K562 (cell line): ENCODE results near the gene STK11. TPM values are rescaled to one million over a fixed set of nuclear protein-coding genes. Genes with fewer than 3 reads are reported as not detected.

ENCODE experiments used
- CHCHD3 ChIP-seq: fragments of 250-450 bp; sonication (Bioruptor Pico); IDR thresholded peaks from 2 replicates; pipeline ENCODE4 v2.1.2; 2022; ENCODE audit warnings: mild to moderate bottlenecking
- ELF2 ChIP-seq: fragments of 250-450 bp; sonication (Bioruptor Pico); IDR thresholded peaks from 2 replicates; pipeline ENCODE4 v1.5.0; 2021; ENCODE audit warnings: mild to moderate bottlenecking
- ETS2 ChIP-seq: IDR thresholded peaks from 2 replicates; pipeline ENCODE4 v1.6.1; 2016; ENCODE audit warnings: borderline replicate concordance, missing genetic modification characterization, mild to moderate bottlenecking, moderate library complexity, missing compliant biosample characterization; ENCODE audit not compliant: poor library complexity, severe bottlenecking
- GTF2E2 ChIP-seq: fragments of 200-800 bp; sonication (Bioruptor generic); IDR thresholded peaks from 2 replicates; pipeline ENCODE4 v1.6.1; 2016; ENCODE audit warnings: missing genetic modification characterization, missing compliant biosample characterization
- MYC ChIP-seq, 2 experiments: fragments of 250-450 bp in 1 of 2; sonication (Bioruptor Pico) in 1 of 2; IDR thresholded peaks; 2 replicates each; pipeline versions ENCODE4 v1.5.1 to v1.6.1; 2012 to 2021; ENCODE audit warnings: low read depth in 2 of 2, borderline replicate concordance in 1 of 2, improper control_type of control experiment in 1 of 2, low read length in 1 of 2, mild to moderate bottlenecking in 1 of 2, moderate library complexity in 1 of 2
- PCBP2 ChIP-seq: fragments of 200-400 bp; formaldehyde crosslinking; IDR thresholded peaks from 2 replicates; pipeline ENCODE4 v1.6.1; 2018; ENCODE audit warnings: low read length, low read depth, mild to moderate bottlenecking, moderate library complexity; ENCODE audit not compliant: poor library complexity, severe bottlenecking
- POLR2AphosphoS2 ChIP-seq: IDR thresholded peaks from 2 replicates; pipeline ENCODE4 v1.6.1; 2012; ENCODE audit warnings: low read length, improper control_type of control experiment
- POLR2G ChIP-seq: fragments of 200-400 bp; formaldehyde crosslinking; IDR thresholded peaks from 2 replicates; pipeline ENCODE4 v1.6.1; 2017; ENCODE audit warnings: low read depth, mild to moderate bottlenecking, antibody characterized with exemption, low read length, moderate library complexity
- PRMT5 ChIP-seq: sonication (generic); formaldehyde crosslinking; IDR thresholded peaks from 2 replicates; pipeline ENCODE4 v1.5.0; 2020; ENCODE audit warnings: missing genetic modification reagents
- RUNX1 ChIP-seq: sonication (generic); IDR thresholded peaks from 2 replicates; pipeline ENCODE4 v1.6.1; 2016; ENCODE audit warnings: antibody characterized with exemption, low read depth
- SAFB2 ChIP-seq: fragments of 200-400 bp; formaldehyde crosslinking; IDR thresholded peaks from 2 replicates; pipeline ENCODE4 v1.6.1; 2018; ENCODE audit warnings: borderline replicate concordance, low read length, low read depth, moderate library complexity; ENCODE audit not compliant: severe bottlenecking
- SETDB1 ChIP-seq: IDR thresholded peaks from one replicate; pipeline ENCODE4 v1.6.1; 2012; ENCODE audit warnings: low read length, control low read depth, inconsistent platforms
- SMARCA4 ChIP-seq: fragments of 450-650 bp; IDR thresholded peaks from 2 replicates; pipeline ENCODE4 v1.6.1; 2016
- TGIF2 ChIP-seq: sonication (generic); formaldehyde crosslinking; IDR thresholded peaks from 2 replicates; pipeline ENCODE4 v1.8.1; 2022; ENCODE audit warnings: mild to moderate bottlenecking, missing genetic modification reagents, moderate library complexity
- ZNF174 ChIP-seq: fragments of 250-450 bp; sonication (Bioruptor Pico); IDR thresholded peaks from 2 replicates; pipeline ENCODE4 v1.4.0; 2020; ENCODE audit warnings: mild to moderate bottlenecking
- ZNF384 ChIP-seq: IDR thresholded peaks from 2 replicates; pipeline ENCODE4 v1.6.1; 2012; ENCODE audit warnings: low read depth, low read length, improper control_type of control experiment
- ZNF76 ChIP-seq: fragments of 250-450 bp; sonication (Bioruptor Pico); IDR thresholded peaks from 2 replicates; pipeline ENCODE4 v1.4.0; 2020; ENCODE audit warnings: mild to moderate bottlenecking, moderate library complexity, borderline replicate concordance
- polyA plus RNA-seq, 8 experiments: library from polyadenylated mRNA; depleted of rRNA in 4 of 8; stranded (reverse) in 5 of 8; unstranded in 3 of 8; fragments of >200 nt; fragmentation: Nextera tagmentation in 2 of 8; fragmentation: Illumina TruSeq in 1 of 8; extraction: Ambion mirVana in 2 of 8; extraction: Trizol in 1 of 8; gene quantifications; 2 replicates each; pipeline versions ENCODE4 v1.2.1 to v1.2.3, GENCODE V29; 2011 to 2014; ENCODE audit warnings: inconsistent platforms in 1 of 8, missing spikeins in 1 of 8
- total RNA-seq, 7 experiments: library from RNA; depleted of rRNA in 6 of 7; stranded (reverse); fragments of >200 nt in 6 of 7; fragmentation: Illumina TruSeq in 2 of 7; extraction: Trizol in 2 of 7; gene quantifications; 2 replicates each; pipeline versions ENCODE4 v1.2.1 to v1.2.3, GENCODE V29; 2011 to 2021; ENCODE audit warnings: low replicate concordance in 1 of 7
- TF ChIP-seq, protein P1 (sequence below), 2 experiments: IDR thresholded peaks in 1 of 2; conservative IDR thresholded peaks in 1 of 2; 2 replicates each; pipeline ENCODE4 v1.6.1; 2016; ENCODE audit warnings: low read depth in 2 of 2, mild to moderate bottlenecking in 1 of 2, missing compliant biosample characterization in 1 of 2, missing genetic modification characterization in 1 of 2, moderate library complexity in 1 of 2
- TF ChIP-seq, protein P2 (sequence below): fragments of 450-650 bp; IDR thresholded peaks from 2 replicates; pipeline ENCODE4 v1.6.1; 2017; ENCODE audit warnings: antibody characterized with exemption, mild to moderate bottlenecking

STK11 gene
- total and polyA plus RNA-seq, 9 of the 15 experiments (the other 6 are each of a cell fraction or from before 2014, with no cell fraction given), result 0.15 to 96.5 (median 31.7) TPM

DNA sequence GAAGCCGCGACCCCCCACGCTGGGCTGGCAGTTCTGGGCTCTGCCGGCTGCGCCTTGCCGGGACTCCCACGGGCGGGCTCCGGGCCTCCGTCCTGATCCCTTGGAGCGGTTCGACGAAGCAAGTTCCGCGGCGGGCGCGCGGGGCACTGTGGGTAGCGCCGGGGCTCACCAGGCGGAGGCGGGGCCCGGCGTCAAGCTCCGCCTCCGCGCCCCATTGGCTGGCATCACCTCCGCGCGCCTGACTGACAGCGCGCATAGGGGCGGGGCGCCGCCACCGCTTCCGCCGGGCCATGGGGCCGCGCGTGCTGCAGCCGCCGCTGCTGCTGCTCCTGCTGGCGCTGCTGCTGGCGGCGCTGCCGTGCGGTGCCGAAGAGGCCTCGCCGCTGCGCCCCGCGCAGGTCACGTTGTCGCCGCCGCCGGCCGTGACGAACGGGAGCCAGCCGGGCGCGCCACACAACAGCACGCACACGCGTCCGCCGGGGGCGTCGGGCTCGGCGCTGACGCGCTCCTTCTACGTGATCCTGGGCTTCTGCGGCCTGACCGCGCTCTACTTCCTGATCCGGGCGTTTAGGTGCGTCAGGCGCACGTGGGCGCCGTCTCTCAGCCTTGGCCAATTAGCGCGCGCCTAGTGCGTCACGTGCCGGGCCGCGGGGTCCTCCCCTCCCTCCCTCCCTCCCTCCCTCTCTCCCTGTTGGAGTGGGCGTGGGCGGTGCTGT is 69.8 kb downstream of the STK11 start, which contains the start of gene FAM174C (continued):
- TF ChIP-seq SAFB2 (no peak), POLR2G (peak; percentile 84), ZNF174 (CRISPR knock-in tag) (no peak), MYC (IDR thresholded peaks at IDR 0.05; ENCODE audit: low read depth, low read length) (peak; percentile 90), MYC (CRISPR knock-in tag; IDR thresholded peaks at IDR 0.05; ENCODE audit: borderline replicate concordance, low read depth) (no peak), ZNF384 (no peak), SMARCA4 (no peak), POLR2AphosphoS2 (peak; percentile 97), ZNF76 (CRISPR knock-in tag) (peak; percentile 5; the same call in 1 of the 2 replicates), CHCHD3 (CRISPR knock-in tag) (0 out of 2 replicates have a peak, but pooled peaks have one; percentile 8), SETDB1 (no peak), PRMT5 (CRISPR knock-in tag) (no peak), ETS2 (peak; percentile 72), RUNX1 (no peak), ELF2 (peak; percentile 98), GTF2E2 (no peak; the same call in 1 of the 2 replicates), PCBP2 (no peak), TGIF2 (0 out of 2 replicates have a peak, but pooled peaks have one; percentile 17)
- TF ChIP-seq, protein P1, sequence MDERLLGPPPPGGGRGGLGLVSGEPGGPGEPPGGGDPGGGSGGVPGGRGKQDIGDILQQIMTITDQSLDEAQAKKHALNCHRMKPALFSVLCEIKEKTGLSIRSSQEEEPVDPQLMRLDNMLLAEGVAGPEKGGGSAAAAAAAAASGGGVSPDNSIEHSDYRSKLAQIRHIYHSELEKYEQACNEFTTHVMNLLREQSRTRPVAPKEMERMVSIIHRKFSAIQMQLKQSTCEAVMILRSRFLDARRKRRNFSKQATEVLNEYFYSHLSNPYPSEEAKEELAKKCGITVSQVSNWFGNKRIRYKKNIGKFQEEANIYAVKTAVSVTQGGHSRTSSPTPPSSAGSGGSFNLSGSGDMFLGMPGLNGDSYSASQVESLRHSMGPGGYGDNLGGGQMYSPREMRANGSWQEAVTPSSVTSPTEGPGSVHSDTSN (CRISPR knock-in tag; IDR thresholded peaks at IDR 0.05; ENCODE audit: low read depth), result peak; percentile 85
- TF ChIP-seq, protein P1 (tag; conservative IDR thresholded peaks at IDR 0.05; ENCODE audit: low read depth), result no peak
- TF ChIP-seq, protein P2, sequence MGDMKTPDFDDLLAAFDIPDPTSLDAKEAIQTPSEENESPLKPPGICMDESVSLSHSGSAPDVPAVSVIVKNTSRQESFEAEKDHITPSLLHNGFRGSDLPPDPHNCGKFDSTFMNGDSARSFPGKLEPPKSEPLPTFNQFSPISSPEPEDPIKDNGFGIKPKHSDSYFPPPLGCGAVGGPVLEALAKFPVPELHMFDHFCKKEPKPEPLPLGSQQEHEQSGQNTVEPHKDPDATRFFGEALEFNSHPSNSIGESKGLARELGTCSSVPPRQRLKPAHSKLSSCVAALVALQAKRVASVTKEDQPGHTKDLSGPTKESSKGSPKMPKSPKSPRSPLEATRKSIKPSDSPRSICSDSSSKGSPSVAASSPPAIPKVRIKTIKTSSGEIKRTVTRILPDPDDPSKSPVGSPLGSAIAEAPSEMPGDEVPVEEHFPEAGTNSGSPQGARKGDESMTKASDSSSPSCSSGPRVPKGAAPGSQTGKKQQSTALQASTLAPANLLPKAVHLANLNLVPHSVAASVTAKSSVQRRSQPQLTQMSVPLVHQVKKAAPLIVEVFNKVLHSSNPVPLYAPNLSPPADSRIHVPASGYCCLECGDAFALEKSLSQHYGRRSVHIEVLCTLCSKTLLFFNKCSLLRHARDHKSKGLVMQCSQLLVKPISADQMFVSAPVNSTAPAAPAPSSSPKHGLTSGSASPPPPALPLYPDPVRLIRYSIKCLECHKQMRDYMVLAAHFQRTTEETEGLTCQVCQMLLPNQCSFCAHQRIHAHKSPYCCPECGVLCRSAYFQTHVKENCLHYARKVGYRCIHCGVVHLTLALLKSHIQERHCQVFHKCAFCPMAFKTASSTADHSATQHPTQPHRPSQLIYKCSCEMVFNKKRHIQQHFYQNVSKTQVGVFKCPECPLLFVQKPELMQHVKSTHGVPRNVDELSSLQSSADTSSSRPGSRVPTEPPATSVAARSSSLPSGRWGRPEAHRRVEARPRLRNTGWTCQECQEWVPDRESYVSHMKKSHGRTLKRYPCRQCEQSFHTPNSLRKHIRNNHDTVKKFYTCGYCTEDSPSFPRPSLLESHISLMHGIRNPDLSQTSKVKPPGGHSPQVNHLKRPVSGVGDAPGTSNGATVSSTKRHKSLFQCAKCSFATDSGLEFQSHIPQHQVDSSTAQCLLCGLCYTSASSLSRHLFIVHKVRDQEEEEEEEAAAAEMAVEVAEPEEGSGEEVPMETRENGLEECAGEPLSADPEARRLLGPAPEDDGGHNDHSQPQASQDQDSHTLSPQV, result peak; percentile 77
